ENCODE results near the gene LRP3. TPM values are rescaled to one million over a fixed set of nuclear protein-coding genes. Genes with fewer than 3 reads are reported as not detected.

LRP3 gene
- total and polyA plus RNA-seq, 2 of the 13 experiments (the other 11 are each of a cell fraction or from before 2014, with no cell fraction given) = 17.6 to 51.6 TPM

- TF ChIP-seq ARHGAP35 (CRISPR knock-in tag; IDR thresholded peaks at IDR 0.05; ENCODE audit: borderline replicate concordance) (peak; percentile 25; the same call in 1 of the 2 replicates), SKI (IDR thresholded peaks at IDR 0.05; ENCODE audit: partially characterized antibody) (peak; percentile 70), SATB2 (CRISPR knock-in tag; IDR thresholded peaks at IDR 0.05) (no peak), ZNF549 (CRISPR knock-in tag; IDR thresholded peaks at IDR 0.05) (no peak), MIXL1 (CRISPR knock-in tag; IDR thresholded peaks at IDR 0.05) (peak; percentile 72), ZNF451 (CRISPR knock-in tag; IDR thresholded peaks at IDR 0.05) (peak; percentile 82; the same call in 1 of the 2 replicates), HDAC2 (CRISPR knock-in tag; IDR thresholded peaks at IDR 0.05) (peak; percentile 38), ZNF878 (CRISPR knock-in tag; IDR thresholded peaks at IDR 0.05) (0 out of 2 replicates have a peak, but pooled peaks have one; percentile 73), ZNF776 (CRISPR knock-in tag; IDR thresholded peaks at IDR 0.05) (peak; percentile 36; the same call in 1 of the 2 replicates), HNRNPK (IDR thresholded peaks at IDR 0.05; ENCODE audit: low read depth, low read length, poor library complexity, severe bottlenecking) (peak; percentile 76), HMGA1 (CRISPR knock-in tag; conservative IDR thresholded peaks at IDR 0.05) (no peak), ZNF350 (CRISPR knock-in tag; IDR thresholded peaks at IDR 0.05; ENCODE audit: borderline replicate concordance, low read depth) (peak; percentile 97)
- TF ChIP-seq, protein P1, sequence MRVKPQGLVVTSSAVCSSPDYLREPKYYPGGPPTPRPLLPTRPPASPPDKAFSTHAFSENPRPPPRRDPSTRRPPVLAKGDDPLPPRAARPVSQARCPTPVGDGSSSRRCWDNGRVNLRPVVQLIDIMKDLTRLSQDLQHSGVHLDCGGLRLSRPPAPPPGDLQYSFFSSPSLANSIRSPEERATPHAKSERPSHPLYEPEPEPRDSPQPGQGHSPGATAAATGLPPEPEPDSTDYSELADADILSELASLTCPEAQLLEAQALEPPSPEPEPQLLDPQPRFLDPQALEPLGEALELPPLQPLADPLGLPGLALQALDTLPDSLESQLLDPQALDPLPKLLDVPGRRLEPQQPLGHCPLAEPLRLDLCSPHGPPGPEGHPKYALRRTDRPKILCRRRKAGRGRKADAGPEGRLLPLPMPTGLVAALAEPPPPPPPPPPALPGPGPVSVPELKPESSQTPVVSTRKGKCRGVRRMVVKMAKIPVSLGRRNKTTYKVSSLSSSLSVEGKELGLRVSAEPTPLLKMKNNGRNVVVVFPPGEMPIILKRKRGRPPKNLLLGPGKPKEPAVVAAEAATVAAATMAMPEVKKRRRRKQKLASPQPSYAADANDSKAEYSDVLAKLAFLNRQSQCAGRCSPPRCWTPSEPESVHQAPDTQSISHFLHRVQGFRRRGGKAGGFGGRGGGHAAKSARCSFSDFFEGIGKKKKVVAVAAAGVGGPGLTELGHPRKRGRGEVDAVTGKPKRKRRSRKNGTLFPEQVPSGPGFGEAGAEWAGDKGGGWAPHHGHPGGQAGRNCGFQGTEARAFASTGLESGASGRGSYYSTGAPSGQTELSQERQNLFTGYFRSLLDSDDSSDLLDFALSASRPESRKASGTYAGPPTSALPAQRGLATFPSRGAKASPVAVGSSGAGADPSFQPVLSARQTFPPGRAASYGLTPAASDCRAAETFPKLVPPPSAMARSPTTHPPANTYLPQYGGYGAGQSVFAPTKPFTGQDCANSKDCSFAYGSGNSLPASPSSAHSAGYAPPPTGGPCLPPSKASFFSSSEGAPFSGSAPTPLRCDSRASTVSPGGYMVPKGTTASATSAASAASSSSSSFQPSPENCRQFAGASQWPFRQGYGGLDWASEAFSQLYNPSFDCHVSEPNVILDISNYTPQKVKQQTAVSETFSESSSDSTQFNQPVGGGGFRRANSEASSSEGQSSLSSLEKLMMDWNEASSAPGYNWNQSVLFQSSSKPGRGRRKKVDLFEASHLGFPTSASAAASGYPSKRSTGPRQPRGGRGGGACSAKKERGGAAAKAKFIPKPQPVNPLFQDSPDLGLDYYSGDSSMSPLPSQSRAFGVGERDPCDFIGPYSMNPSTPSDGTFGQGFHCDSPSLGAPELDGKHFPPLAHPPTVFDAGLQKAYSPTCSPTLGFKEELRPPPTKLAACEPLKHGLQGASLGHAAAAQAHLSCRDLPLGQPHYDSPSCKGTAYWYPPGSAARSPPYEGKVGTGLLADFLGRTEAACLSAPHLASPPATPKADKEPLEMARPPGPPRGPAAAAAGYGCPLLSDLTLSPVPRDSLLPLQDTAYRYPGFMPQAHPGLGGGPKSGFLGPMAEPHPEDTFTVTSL (CRISPR knock-in tag; IDR thresholded peaks at IDR 0.05; ENCODE audit: borderline replicate concordance) = peak; percentile 78
- TF ChIP-seq, protein P2, sequence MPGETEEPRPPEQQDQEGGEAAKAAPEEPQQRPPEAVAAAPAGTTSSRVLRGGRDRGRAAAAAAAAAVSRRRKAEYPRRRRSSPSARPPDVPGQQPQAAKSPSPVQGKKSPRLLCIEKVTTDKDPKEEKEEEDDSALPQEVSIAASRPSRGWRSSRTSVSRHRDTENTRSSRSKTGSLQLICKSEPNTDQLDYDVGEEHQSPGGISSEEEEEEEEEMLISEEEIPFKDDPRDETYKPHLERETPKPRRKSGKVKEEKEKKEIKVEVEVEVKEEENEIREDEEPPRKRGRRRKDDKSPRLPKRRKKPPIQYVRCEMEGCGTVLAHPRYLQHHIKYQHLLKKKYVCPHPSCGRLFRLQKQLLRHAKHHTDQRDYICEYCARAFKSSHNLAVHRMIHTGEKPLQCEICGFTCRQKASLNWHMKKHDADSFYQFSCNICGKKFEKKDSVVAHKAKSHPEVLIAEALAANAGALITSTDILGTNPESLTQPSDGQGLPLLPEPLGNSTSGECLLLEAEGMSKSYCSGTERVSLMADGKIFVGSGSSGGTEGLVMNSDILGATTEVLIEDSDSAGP (CRISPR knock-in tag; IDR thresholded peaks at IDR 0.05; ENCODE audit: borderline replicate concordance) = peak; percentile 75; the same call in 1 of the 2 replicates
Measured at GRCh38 chr19:33176670-33177416, 17.3 kb upstream of the LRP3 start (continued).
